Smooth muscle cell (in vitro differentiated cells): Measurements from ENCODE around the gene SMAD7. TPM values are rescaled to one million over a fixed set of nuclear protein-coding genes. Genes with fewer than 3 reads are reported as not detected.
A peak's percentile ranks its signal among the peaks of the same experiment; 100 is the strongest.

Experiments used
- DNase-seq: peaks from one replicate; lab custom pipeline; 2025; ENCODE audit not compliant: unreplicated experiment; lab: John Stamatoyannopoulos, UW
- H2AFZ ChIP-seq: fragments of 200-600 bp; sonication (generic); 2 replicates; pipeline ENCODE4 v1.6.0; 2016; ENCODE audit warnings: antibody characterized with exemption, low read depth, mild to moderate bottlenecking
- H3F3A ChIP-seq: fragments of 200-600 bp; sonication (generic); 2 replicates; pipeline ENCODE4 v1.6.0; 2017; ENCODE audit warnings: antibody characterized with exemption, low read depth
- H3K27ac ChIP-seq: fragments of 200-600 bp; sonication (generic); 2 replicates; pipeline ENCODE4 v1.5.1; 2016; ENCODE audit warnings: low read depth, mild to moderate bottlenecking
- H3K27me3 ChIP-seq: fragments of 200-600 bp; sonication (generic); 2 replicates; pipeline ENCODE4 v1.6.1; 2016; ENCODE audit warnings: low read depth, mild to moderate bottlenecking
- H3K36me3 ChIP-seq: fragments of 200-600 bp; sonication (generic); 2 replicates; pipeline ENCODE4 v1.5.1; 2016; ENCODE audit warnings: low read depth
- H3K4me1 ChIP-seq: fragments of 200-600 bp; sonication (generic); 2 replicates; pipeline ENCODE4 v1.5.1; 2016; ENCODE audit warnings: low read depth
- H3K4me2 ChIP-seq: fragments of 200-600 bp; sonication (generic); 2 replicates; pipeline ENCODE4 v1.6.0; 2016; ENCODE audit warnings: mild to moderate bottlenecking
- H3K4me3 ChIP-seq: fragments of 200-600 bp; sonication (generic); 2 replicates; pipeline ENCODE4 v1.5.1; 2016; ENCODE audit warnings: mild to moderate bottlenecking
- H3K79me2 ChIP-seq: fragments of 200-600 bp; sonication (generic); 2 replicates; pipeline ENCODE4 v1.6.0; 2016; ENCODE audit warnings: low read depth, mild to moderate bottlenecking
- H3K9ac ChIP-seq: fragments of 200-600 bp; sonication (generic); 2 replicates; pipeline ENCODE4 v1.6.0; 2016; ENCODE audit warnings: low read depth
- H3K9me3 ChIP-seq: fragments of 200-600 bp; sonication (generic); replicated peaks from 2 replicates; pipeline ENCODE4 v1.5.1; 2016; ENCODE audit warnings: low read depth
- H4K20me1 ChIP-seq: fragments of 200-600 bp; sonication (generic); 2 replicates; pipeline ENCODE4 v1.6.0; 2016; ENCODE audit warnings: low read depth
- WGBS: methylation state at CpG from one replicate; pipeline ENCODE4 v1.1.7; 2016; ENCODE audit warnings: low lambda C conversion rate; 5-methylcytosine and 5-hydroxymethylcytosine counted together
- polyA plus RNA-seq: library from polyadenylated mRNA; unstranded; fragments of >200 nt; fragmentation: Nextera tagmentation; extraction: Ambion mirVana; gene quantifications from 2 replicates; pipeline ENCODE4 v1.2.1, GENCODE V29; 2016
- total RNA-seq: library from RNA; depleted of rRNA; stranded (reverse); fragments of >200 nt; gene quantifications from 2 replicates; pipeline ENCODE4 v1.2.3, GENCODE V29; 2014
- TF ChIP-seq, protein P1 (sequence below): fragments of 200-600 bp; sonication (generic); IDR thresholded peaks from 2 replicates; pipeline ENCODE4 v1.5.1; 2017; ENCODE audit warnings: borderline replicate concordance, mild to moderate bottlenecking, antibody characterized with exemption; ENCODE audit not compliant: insufficient read depth, poor library complexity, severe bottlenecking

Gene SMAD7
- total and polyA plus RNA-seq, 2 experiments from 2014 or later, result 114 to 134 TPM

DNA sequence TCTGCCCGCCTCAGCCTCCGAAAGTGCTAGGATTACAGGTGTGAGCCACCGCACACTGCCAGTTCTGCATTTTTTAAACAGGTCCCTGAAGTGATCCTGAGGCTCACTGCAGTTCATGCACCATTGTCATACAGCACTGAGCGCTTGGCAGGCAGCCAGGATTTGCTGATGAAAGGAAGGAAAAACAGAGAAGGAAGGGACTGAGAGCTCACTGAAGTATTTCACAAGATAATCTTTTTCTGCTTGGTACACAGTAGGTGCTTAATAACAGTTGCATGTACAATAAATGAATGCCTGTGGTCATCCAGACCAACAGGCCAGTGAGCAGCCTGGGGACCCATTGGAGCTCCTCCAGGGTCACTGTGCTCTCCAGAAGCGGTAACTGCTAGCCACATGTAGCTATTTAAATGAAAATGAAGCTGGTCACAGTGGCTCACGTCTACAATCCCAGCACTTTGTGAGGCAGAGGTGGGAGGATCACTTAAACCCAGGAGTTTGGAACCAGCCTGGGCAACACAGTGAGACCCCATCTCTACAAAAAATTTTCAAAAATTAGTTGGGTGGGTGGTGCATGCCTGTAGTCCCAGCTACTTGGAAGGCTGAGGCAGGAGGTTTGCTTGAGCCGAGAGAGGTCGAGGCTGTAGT is 33.1 kb upstream of the SMAD7 start:
- TF ChIP-seq, protein P1, sequence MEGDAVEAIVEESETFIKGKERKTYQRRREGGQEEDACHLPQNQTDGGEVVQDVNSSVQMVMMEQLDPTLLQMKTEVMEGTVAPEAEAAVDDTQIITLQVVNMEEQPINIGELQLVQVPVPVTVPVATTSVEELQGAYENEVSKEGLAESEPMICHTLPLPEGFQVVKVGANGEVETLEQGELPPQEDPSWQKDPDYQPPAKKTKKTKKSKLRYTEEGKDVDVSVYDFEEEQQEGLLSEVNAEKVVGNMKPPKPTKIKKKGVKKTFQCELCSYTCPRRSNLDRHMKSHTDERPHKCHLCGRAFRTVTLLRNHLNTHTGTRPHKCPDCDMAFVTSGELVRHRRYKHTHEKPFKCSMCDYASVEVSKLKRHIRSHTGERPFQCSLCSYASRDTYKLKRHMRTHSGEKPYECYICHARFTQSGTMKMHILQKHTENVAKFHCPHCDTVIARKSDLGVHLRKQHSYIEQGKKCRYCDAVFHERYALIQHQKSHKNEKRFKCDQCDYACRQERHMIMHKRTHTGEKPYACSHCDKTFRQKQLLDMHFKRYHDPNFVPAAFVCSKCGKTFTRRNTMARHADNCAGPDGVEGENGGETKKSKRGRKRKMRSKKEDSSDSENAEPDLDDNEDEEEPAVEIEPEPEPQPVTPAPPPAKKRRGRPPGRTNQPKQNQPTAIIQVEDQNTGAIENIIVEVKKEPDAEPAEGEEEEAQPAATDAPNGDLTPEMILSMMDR, result no peak
- Histone ChIP-seq H3K79me2 (no peaks in the 10 kb centered on the region), H3K27me3 (no peaks in the 10 kb centered on the region), H3K4me2 (no peak overlapping the region), H3K9me3 (no peaks in the 10 kb centered on the region), H2AFZ (no peak overlapping the region), H3K36me3 (no peaks in the 10 kb centered on the region), H3K4me3 (no peak overlapping the region), H3K9ac (no peak overlapping the region), H3F3A (peaks cover 7% of the 10 kb centered on the region), H4K20me1 (no peaks in the 10 kb centered on the region), H3K4me1 (peaks cover 10% of the 10 kb centered on the region), H3K27ac (no peak overlapping the region)
- WGBS, result 82% methylated on average over 8 of the region's 8 CpGs
- DNase-seq, result no peak

GRCh38 chr18:48982266-48982665 is 31.5 kb upstream of the SMAD7 start:
- peak overlapping the region; percentile 82 for H3K27ac ChIP-seq
- H2AFZ ChIP-seq, result no peak overlapping the region
- H3K36me3 ChIP-seq, result no peaks in the 10 kb centered on the region
- no peak overlapping the region for H3K4me3 ChIP-seq
- no peak for DNase-seq
- H3K79me2 ChIP-seq, result no peaks in the 10 kb centered on the region
- peak overlapping the region; percentile 18 for H3K9ac ChIP-seq
- H3K9me3 ChIP-seq, result no peaks in the 10 kb centered on the region
- no peaks in the 10 kb centered on the region for H3K27me3 ChIP-seq
- 32% methylated on average over 7 of the region's 7 CpGs for WGBS
- H4K20me1 ChIP-seq, result no peaks in the 10 kb centered on the region
- peak overlapping the region; percentile 64 for H3K4me2 ChIP-seq
- peaks cover 7% of the 10 kb centered on the region for H3K4me1 ChIP-seq
- TF ChIP-seq, protein P1, result no peak
- peaks cover 7% of the 10 kb centered on the region for H3F3A ChIP-seq

DNA sequence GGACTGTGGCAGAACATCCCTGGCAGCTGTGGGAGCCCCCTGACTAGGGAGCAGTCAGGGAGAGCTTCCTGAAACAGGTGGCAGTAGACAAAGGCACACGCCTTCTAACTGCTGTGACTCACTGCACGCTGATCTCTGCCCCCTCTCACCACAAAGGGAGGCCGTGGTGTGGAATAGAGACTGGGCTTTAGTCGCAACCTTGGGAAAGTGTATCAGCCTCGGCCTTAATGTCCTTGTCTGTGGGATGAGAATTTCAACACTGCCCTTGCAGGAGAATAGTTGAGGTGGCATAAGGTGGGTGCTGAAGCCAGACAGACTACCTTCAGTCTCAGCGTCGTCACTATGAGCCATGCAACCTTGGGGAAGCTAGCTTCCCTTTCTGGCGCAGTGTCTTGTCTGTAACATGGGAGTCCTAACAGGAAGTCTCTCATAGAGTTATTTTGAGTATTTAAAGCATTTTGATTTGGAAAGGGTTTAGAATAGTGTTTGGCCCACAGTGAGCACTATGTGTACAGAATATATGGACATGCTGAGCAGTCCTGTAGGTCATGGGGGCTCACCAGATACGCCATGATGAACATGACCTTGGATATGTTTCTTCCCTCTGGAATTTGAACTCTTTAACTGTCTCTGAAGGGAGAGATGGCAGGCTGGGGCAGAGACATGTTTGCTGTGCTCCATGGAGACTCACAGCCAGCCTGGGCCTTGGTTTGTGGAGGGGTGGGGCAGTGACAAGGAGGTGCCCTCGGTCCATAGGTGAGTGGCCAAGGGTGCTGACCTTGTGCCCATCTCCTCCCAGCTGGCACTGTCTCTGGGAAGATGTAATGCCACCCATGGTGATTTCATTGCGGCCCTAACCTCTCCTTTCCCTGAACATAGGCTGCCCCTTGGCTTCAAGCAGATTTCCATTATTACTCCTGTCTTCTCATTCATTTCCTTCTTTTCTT is 29.5 kb upstream of the SMAD7 start:
- H3K27ac ChIP-seq, result peak overlapping the region; percentile 69
- peaks cover under 1% of the 10 kb centered on the region for H3K79me2 ChIP-seq
- H3K27me3 ChIP-seq, result no peaks in the 10 kb centered on the region
- no peaks in the 10 kb centered on the region for H4K20me1 ChIP-seq
- H3K4me2 ChIP-seq, result peak overlapping the region; percentile 6
- H3K4me1 ChIP-seq, result peaks cover 7% of the 10 kb centered on the region
- H3K9me3 ChIP-seq, result no peaks in the 10 kb centered on the region
- no peak overlapping the region for H3K4me3 ChIP-seq
- H3F3A ChIP-seq, result peaks cover 7% of the 10 kb centered on the region
- no peak overlapping the region for H2AFZ ChIP-seq
- TF ChIP-seq, protein P1, result no peak
- DNase-seq, result no peak
- H3K36me3 ChIP-seq, result no peaks in the 10 kb centered on the region
- WGBS, result 58% methylated on average over 11 of the region's 11 CpGs
- H3K9ac ChIP-seq, result no peak overlapping the region
